WERI-Rb-1 (cell line): ENCODE data around the gene SFXN2.
"Not testable (repeated sequence)": the region's sequence is repeated elsewhere in the genome, so short reads cannot be mapped to it uniquely, and the experiment has no call there.

Experiments
- DNase-seq: peaks from one replicate; pipeline ENCODE4 v3.0.0-alpha.2; 2020
- H3K27ac ChIP-seq: fragments of 250-450 bp; sonication (Bioruptor Pico); 2 replicates; pipeline ENCODE4 v1.5.1; 2020; ENCODE audit warnings: mild to moderate bottlenecking, moderate library complexity
- H3K27me3 ChIP-seq: fragments of 250-450 bp; sonication (Bioruptor Pico); 2 replicates; pipeline ENCODE4 v1.5.1; 2021; ENCODE audit warnings: mild to moderate bottlenecking, low read depth, moderate library complexity; ENCODE audit not compliant: insufficient read depth, severe bottlenecking
- H3K36me3 ChIP-seq: fragments of 250-450 bp; sonication (Bioruptor Pico); 2 replicates; pipeline ENCODE4 v1.5.1; 2020; ENCODE audit warnings: mild to moderate bottlenecking, moderate library complexity
- H3K4me3 ChIP-seq: 2 replicates; pipeline ENCODE4 v1.5.1; 2011; ENCODE audit warnings: low read depth, mild to moderate bottlenecking, control low read depth, low read length
- H3K9me3 ChIP-seq: fragments of 250-450 bp; sonication (Bioruptor Pico); 2 replicates; pipeline ENCODE4 v1.5.1; 2021; ENCODE audit warnings: mild to moderate bottlenecking, moderate library complexity; ENCODE audit not compliant: severe bottlenecking
- TF ChIP-seq, protein P1 (sequence below): IDR thresholded peaks from 2 replicates; pipeline ENCODE4 v1.5.1; 2011; ENCODE audit warnings: low read depth, mild to moderate bottlenecking, control low read depth, inconsistent platforms, low read length

Gene SFXN2

DNA sequence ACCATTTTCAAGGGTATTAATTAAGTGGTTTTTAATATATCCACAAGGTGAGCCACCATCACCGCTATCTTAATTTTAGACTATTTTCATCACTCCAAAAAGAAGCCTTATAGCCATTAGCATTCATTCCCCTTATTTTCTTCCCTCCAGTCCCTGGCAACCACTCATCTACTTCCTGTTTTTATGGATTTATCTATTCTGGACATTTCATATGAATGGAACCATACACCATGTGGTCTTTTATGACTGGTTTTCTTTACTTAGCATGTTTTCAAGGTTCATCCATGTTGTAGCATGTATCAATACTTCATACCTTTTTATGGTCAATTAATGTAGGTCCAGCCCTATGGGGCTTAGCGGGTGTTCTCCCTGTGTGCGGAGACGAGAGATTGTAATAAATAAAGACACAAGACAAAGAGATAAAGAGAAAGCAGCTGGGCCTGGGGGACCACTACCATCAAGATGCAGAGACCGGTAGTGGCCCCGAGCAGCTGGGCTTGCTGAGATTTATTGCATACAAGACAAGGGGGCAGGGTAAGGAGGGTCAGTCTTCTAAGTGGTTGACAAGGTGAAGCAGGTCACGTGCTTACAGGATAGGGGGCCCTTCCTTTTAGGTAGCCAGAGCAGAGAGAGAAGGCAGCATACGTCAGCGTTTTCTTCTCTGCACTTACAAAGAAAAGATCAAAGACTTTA, 44.0 kb downstream of the SFXN2 start:
- Histone ChIP-seq H3K27ac (no peak overlapping the region), H3K36me3 (no peaks in the 10 kb centered on the region), H3K4me3 (no peak overlapping the region), H3K9me3 (no peaks in the 10 kb centered on the region), H3K27me3 (no peaks in the 10 kb centered on the region)
- TF ChIP-seq, protein P1, sequence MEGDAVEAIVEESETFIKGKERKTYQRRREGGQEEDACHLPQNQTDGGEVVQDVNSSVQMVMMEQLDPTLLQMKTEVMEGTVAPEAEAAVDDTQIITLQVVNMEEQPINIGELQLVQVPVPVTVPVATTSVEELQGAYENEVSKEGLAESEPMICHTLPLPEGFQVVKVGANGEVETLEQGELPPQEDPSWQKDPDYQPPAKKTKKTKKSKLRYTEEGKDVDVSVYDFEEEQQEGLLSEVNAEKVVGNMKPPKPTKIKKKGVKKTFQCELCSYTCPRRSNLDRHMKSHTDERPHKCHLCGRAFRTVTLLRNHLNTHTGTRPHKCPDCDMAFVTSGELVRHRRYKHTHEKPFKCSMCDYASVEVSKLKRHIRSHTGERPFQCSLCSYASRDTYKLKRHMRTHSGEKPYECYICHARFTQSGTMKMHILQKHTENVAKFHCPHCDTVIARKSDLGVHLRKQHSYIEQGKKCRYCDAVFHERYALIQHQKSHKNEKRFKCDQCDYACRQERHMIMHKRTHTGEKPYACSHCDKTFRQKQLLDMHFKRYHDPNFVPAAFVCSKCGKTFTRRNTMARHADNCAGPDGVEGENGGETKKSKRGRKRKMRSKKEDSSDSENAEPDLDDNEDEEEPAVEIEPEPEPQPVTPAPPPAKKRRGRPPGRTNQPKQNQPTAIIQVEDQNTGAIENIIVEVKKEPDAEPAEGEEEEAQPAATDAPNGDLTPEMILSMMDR = no peak
- no peak for DNase-seq

DNA sequence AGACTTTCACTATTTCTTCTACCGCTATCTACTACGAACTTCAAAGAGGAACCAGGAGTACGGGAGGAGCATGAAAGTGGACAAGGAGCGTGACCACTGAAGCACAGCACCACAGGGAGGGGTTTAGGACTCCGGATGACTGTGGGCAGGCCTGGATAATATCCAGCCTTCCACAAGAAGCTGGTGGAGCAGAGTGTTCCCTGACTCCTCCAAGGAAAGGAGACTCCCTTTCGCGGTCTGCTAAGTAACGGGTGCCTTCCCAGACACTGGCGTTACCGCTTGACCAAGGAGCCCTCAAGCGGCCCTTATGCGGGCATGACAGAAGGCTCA, 44.5 kb downstream of the SFXN2 start:
- H3K27me3 ChIP-seq, H3K36me3 ChIP-seq, DNase-seq, H3K4me3 ChIP-seq, H3K9me3 ChIP-seq, H3K27ac ChIP-seq: not testable (repeated sequence)

GRCh38 chr10:102759497-102760210, 45.2 kb downstream of the SFXN2 start:
- Histone ChIP-seq H3K9me3 (no peaks in the 10 kb centered on the region), H3K36me3 (no peaks in the 10 kb centered on the region), H3K27ac (no peak overlapping the region), H3K27me3 (no peaks in the 10 kb centered on the region), H3K4me3 (no peak overlapping the region)
- TF ChIP-seq, protein P1 = no peak
- no peak for DNase-seq

GRCh38 chr10:102761981-102762380, 47.5 kb downstream of the SFXN2 start:
- Histone ChIP-seq H3K27ac (no peak overlapping the region), H3K36me3 (no peaks in the 10 kb centered on the region), H3K9me3 (no peaks in the 10 kb centered on the region), H3K27me3 (no peaks in the 10 kb centered on the region), H3K4me3 (no peak overlapping the region)
- TF ChIP-seq, protein P1 = no peak
- DNase-seq = no peak

DNA sequence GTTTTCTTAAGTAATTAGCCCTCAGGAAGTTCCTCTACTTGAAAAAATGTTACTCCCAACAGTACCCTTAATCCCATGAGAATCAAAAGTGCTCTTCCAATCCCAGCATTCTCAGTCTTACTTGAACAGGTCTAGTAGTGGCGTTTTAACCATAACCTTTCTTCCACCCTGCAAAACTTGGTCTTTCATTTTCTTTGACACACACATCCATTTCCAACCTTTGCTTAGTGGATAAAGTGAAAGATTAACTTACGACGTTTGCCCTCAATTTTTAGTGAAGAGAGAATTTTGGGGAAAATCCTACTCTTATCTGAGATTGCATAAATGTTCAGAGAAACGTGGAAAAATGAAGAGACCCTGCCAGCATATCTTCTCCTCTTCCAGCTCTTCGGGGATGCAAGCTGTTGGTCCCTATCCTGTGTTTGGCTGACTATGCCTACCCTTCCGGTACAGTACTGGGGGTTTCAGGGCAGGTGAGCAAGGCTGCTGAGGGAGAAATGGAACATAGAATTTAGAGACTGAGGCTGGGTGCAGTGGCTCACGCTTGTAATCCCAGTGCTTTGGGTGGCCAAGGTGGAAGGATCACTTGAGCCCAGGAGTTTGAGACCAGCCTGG, 48.1 kb downstream of the SFXN2 start:
- TF ChIP-seq, protein P1 = no peak
- Histone ChIP-seq H3K9me3 (no peaks in the 10 kb centered on the region), H3K27me3 (no peaks in the 10 kb centered on the region), H3K4me3 (no peak overlapping the region), H3K36me3 (no peaks in the 10 kb centered on the region), H3K27ac (no peak overlapping the region)
- DNase-seq = no peak

- Histone ChIP-seq H3K4me3 (no peak overlapping the region), H3K9me3 (no peaks in the 10 kb centered on the region), H3K27ac (no peak overlapping the region), H3K36me3 (no peaks in the 10 kb centered on the region), H3K27me3 (no peaks in the 10 kb centered on the region)
- TF ChIP-seq, protein P1 = no peak
- DNase-seq = no peak
Observed at GRCh38 chr10:102763037-102763607, 48.7 kb downstream of the SFXN2 start.
